ENCODE results near the gene SLC35F1. TPM values are rescaled to one million over a fixed set of nuclear protein-coding genes. Genes with fewer than 3 reads are reported as not detected.
A peak's percentile ranks its signal among the peaks of the same experiment; 100 is the strongest.

The SLC35F1 gene
- polyA plus RNA-seq, 1 donor (not counting 4 experiments of a cell fraction or from before 2014, with no cell fraction given), result not detected

DNA sequence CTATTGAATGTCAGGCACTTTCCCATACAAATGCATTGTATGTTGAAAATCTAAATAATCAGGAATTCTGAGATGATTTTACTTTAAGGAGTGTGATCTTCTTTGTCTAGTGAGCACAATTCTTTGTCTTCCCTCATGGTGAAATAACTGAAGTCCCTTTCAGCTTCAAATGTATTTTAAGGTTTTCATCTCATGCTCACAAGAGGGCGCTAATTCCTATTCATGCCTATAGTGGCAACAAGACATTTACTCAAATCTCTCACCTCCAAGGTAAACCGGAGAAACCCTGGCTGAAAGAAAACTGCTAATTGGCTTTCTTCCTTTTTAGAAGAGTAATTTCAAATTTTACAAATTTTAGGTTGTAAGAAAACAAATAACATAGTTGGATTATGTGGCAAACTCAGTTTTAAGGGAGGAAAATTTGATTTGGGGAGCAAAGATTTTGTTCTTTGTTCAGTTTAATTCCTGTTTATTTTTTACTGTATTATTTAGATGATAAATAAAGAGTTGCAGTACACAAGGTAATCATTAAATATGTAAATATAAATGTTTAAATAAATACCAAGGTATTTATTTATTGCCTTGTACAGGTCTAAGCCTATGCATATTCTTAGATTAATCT is 69.1 kb downstream of the SLC35F1 start:
- Histone ChIP-seq H3K4me2 (ENCODE audit: control insufficient read depth, extremely low read depth, insufficient read depth, low read depth, low read length) (no peak overlapping the region), H3K9me1 (ENCODE audit: control insufficient read depth, extremely low read depth, insufficient read depth, low read length) (no peaks in the 10 kb centered on the region), H3K4me3 (ENCODE audit: control insufficient read depth in 2 of 3, extremely low read depth in 1 of 3, insufficient read depth in 2 of 3, low read depth in 1 of 3, low read length in 3 of 3) (no peak overlapping the region), H3K79me2 (ENCODE audit: control insufficient read depth, insufficient read depth, low read length) (no peaks in the 10 kb centered on the region), H3K4me1 (ENCODE audit: control insufficient read depth, extremely low read depth, insufficient read depth, low read length) (no peaks in the 10 kb centered on the region), H3K9me3 (ENCODE audit: control insufficient read depth, low read depth, low read length) (no peaks in the 10 kb centered on the region), H3K27ac (ENCODE audit: control insufficient read depth, insufficient read depth, low read length) (no peak overlapping the region), H3K9ac (ENCODE audit: control insufficient read depth, extremely low read depth, insufficient read depth, low read length) (no peak overlapping the region), H4K20me1 (ENCODE audit: control insufficient read depth, extremely low read depth, insufficient read depth, low read length) (no peaks in the 10 kb centered on the region), H3K36me3 (ENCODE audit: control insufficient read depth in 2 of 2, extremely low read depth in 1 of 2, insufficient read depth in 2 of 2, low read length in 2 of 2) (no peaks in the 10 kb centered on the region), H2AFZ (ENCODE audit: control insufficient read depth, low read length) (no peak overlapping the region), H3K27me3 (ENCODE audit: control insufficient read depth, extremely low read depth, insufficient read depth, low read length) (no peaks in the 10 kb centered on the region)
- FAIRE-seq (no peak), DNase-seq (ENCODE audit: low read depth, low spot score) (no peak)
- TF ChIP-seq EZH2 (IDR thresholded peaks at IDR 0.05; ENCODE audit: low read length), result no peak
- TF ChIP-seq, protein P1, sequence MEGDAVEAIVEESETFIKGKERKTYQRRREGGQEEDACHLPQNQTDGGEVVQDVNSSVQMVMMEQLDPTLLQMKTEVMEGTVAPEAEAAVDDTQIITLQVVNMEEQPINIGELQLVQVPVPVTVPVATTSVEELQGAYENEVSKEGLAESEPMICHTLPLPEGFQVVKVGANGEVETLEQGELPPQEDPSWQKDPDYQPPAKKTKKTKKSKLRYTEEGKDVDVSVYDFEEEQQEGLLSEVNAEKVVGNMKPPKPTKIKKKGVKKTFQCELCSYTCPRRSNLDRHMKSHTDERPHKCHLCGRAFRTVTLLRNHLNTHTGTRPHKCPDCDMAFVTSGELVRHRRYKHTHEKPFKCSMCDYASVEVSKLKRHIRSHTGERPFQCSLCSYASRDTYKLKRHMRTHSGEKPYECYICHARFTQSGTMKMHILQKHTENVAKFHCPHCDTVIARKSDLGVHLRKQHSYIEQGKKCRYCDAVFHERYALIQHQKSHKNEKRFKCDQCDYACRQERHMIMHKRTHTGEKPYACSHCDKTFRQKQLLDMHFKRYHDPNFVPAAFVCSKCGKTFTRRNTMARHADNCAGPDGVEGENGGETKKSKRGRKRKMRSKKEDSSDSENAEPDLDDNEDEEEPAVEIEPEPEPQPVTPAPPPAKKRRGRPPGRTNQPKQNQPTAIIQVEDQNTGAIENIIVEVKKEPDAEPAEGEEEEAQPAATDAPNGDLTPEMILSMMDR (optimal IDR thresholded peaks at IDR 0.05 in 1 of 3, IDR thresholded peaks at IDR 0.05 in 1 of 3, conservative IDR thresholded peaks at IDR 0.05 in 1 of 3; ENCODE audit: extremely low read depth in 1 of 3, insufficient read depth in 2 of 3, low read length in 3 of 3), result peak in 2 of 3 experiments; percentile 38 to 52
- dilution Hi-C loops (cut with MboI; ENCODE audit: extremely low pct_ligation_motif_present, low sequenced_read_pairs), result no loop called here

DNA sequence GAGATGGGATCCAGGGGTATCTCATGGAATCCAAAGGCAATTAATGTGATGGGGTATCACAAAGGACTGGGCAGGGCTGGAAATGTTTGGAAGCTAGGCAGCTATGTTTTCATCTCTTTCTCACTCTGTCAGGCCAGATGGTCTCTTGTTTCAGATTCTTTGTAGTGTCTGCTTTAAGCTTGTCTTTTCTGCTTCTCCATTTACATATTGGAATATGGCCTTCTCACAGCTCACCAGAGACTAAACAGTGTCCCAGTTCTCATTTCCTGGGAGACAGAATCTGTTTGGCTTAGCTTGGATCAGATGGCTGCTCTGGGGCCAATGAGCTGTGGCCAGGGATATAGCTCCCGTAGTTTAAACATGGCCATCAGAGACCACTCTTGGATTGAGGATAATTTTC is 78.9 kb downstream of the SLC35F1 start:
- no peaks in the 10 kb centered on the region for H4K20me1 ChIP-seq (ENCODE audit: control insufficient read depth, extremely low read depth, insufficient read depth, low read length)
- no peaks in the 10 kb centered on the region for H3K9me3 ChIP-seq (ENCODE audit: control insufficient read depth, low read depth, low read length)
- no peak overlapping the region for H3K4me2 ChIP-seq (ENCODE audit: control insufficient read depth, extremely low read depth, insufficient read depth, low read depth, low read length)
- H3K9me1 ChIP-seq (ENCODE audit: control insufficient read depth, extremely low read depth, insufficient read depth, low read length), result no peaks in the 10 kb centered on the region
- no peaks in the 10 kb centered on the region for H3K36me3 ChIP-seq (ENCODE audit: control insufficient read depth in 2 of 2, extremely low read depth in 1 of 2, insufficient read depth in 2 of 2, low read length in 2 of 2)
- TF ChIP-seq, protein P1 (optimal IDR thresholded peaks at IDR 0.05 in 1 of 3, IDR thresholded peaks at IDR 0.05 in 1 of 3, conservative IDR thresholded peaks at IDR 0.05 in 1 of 3; ENCODE audit: extremely low read depth in 1 of 3, insufficient read depth in 2 of 3, low read length in 3 of 3), result no peak
- no peak for TF ChIP-seq EZH2 (IDR thresholded peaks at IDR 0.05; ENCODE audit: low read length)
- H3K79me2 ChIP-seq (ENCODE audit: control insufficient read depth, insufficient read depth, low read length), result no peaks in the 10 kb centered on the region
- H3K27ac ChIP-seq (ENCODE audit: control insufficient read depth, insufficient read depth, low read length), result no peak overlapping the region
- H3K9ac ChIP-seq (ENCODE audit: control insufficient read depth, extremely low read depth, insufficient read depth, low read length), result no peak overlapping the region
- FAIRE-seq (no peak), DNase-seq (ENCODE audit: low read depth, low spot score) (no peak)
- H3K4me1 ChIP-seq (ENCODE audit: control insufficient read depth, extremely low read depth, insufficient read depth, low read length), result no peaks in the 10 kb centered on the region
- dilution Hi-C loops (cut with MboI; ENCODE audit: extremely low pct_ligation_motif_present, low sequenced_read_pairs), result no loop called here
- H2AFZ ChIP-seq (ENCODE audit: control insufficient read depth, low read length), result no peak overlapping the region
- no peak overlapping the region for H3K4me3 ChIP-seq (ENCODE audit: control insufficient read depth in 2 of 3, extremely low read depth in 1 of 3, insufficient read depth in 2 of 3, low read depth in 1 of 3, low read length in 3 of 3)
- no peaks in the 10 kb centered on the region for H3K27me3 ChIP-seq (ENCODE audit: control insufficient read depth, extremely low read depth, insufficient read depth, low read length)
